Smooth muscle cell (in vitro differentiated cells): ENCODE measurements around the gene KRI1. TPM values are rescaled to one million over a fixed set of nuclear protein-coding genes. Genes with fewer than 3 reads are reported as not detected.

Experiments
- DNase-seq: peaks from one replicate; lab custom pipeline; 2025; ENCODE audit not compliant: unreplicated experiment; lab: John Stamatoyannopoulos, UW
- H2AFZ ChIP-seq: fragments of 200-600 bp; sonication (generic); 2 replicates; pipeline ENCODE4 v1.6.0; 2016; ENCODE audit warnings: antibody characterized with exemption, low read depth, mild to moderate bottlenecking
- H3F3A ChIP-seq: fragments of 200-600 bp; sonication (generic); 2 replicates; pipeline ENCODE4 v1.6.0; 2017; ENCODE audit warnings: antibody characterized with exemption, low read depth
- H3K27ac ChIP-seq: fragments of 200-600 bp; sonication (generic); 2 replicates; pipeline ENCODE4 v1.5.1; 2016; ENCODE audit warnings: low read depth, mild to moderate bottlenecking
- H3K27me3 ChIP-seq: fragments of 200-600 bp; sonication (generic); 2 replicates; pipeline ENCODE4 v1.6.1; 2016; ENCODE audit warnings: low read depth, mild to moderate bottlenecking
- H3K36me3 ChIP-seq: fragments of 200-600 bp; sonication (generic); 2 replicates; pipeline ENCODE4 v1.5.1; 2016; ENCODE audit warnings: low read depth
- H3K4me1 ChIP-seq: fragments of 200-600 bp; sonication (generic); 2 replicates; pipeline ENCODE4 v1.5.1; 2016; ENCODE audit warnings: low read depth
- H3K4me2 ChIP-seq: fragments of 200-600 bp; sonication (generic); 2 replicates; pipeline ENCODE4 v1.6.0; 2016; ENCODE audit warnings: mild to moderate bottlenecking
- H3K4me3 ChIP-seq: fragments of 200-600 bp; sonication (generic); 2 replicates; pipeline ENCODE4 v1.5.1; 2016; ENCODE audit warnings: mild to moderate bottlenecking
- H3K79me2 ChIP-seq: fragments of 200-600 bp; sonication (generic); 2 replicates; pipeline ENCODE4 v1.6.0; 2016; ENCODE audit warnings: low read depth, mild to moderate bottlenecking
- H3K9ac ChIP-seq: fragments of 200-600 bp; sonication (generic); 2 replicates; pipeline ENCODE4 v1.6.0; 2016; ENCODE audit warnings: low read depth
- H3K9me3 ChIP-seq: fragments of 200-600 bp; sonication (generic); replicated peaks from 2 replicates; pipeline ENCODE4 v1.5.1; 2016; ENCODE audit warnings: low read depth
- H4K20me1 ChIP-seq: fragments of 200-600 bp; sonication (generic); 2 replicates; pipeline ENCODE4 v1.6.0; 2016; ENCODE audit warnings: low read depth
- CTCF ChIP-seq: fragments of 200-600 bp; sonication (generic); IDR thresholded peaks from 2 replicates; pipeline ENCODE4 v1.5.1; 2017; ENCODE audit warnings: borderline replicate concordance, mild to moderate bottlenecking, antibody characterized with exemption; ENCODE audit not compliant: insufficient read depth, poor library complexity, severe bottlenecking
- WGBS: methylation state at CpG from one replicate; pipeline ENCODE4 v1.1.7; 2016; ENCODE audit warnings: low lambda C conversion rate; 5-methylcytosine and 5-hydroxymethylcytosine counted together
- polyA plus RNA-seq: library from polyadenylated mRNA; unstranded; fragments of >200 nt; fragmentation: Nextera tagmentation; extraction: Ambion mirVana; gene quantifications from 2 replicates; pipeline ENCODE4 v1.2.1, GENCODE V29; 2016
- total RNA-seq: library from RNA; depleted of rRNA; stranded (reverse); fragments of >200 nt; gene quantifications from 2 replicates; pipeline ENCODE4 v1.2.3, GENCODE V29; 2014

KRI1 gene
- total and polyA plus RNA-seq, 2 experiments from 2014 or later = 7.1 to 10.1 TPM

- Histone ChIP-seq H3K4me1 (no peaks in the 10 kb centered on the region), H3K9ac (no peak overlapping the region), H3K79me2 (no peaks in the 10 kb centered on the region), H3K4me2 (no peak overlapping the region), H3K36me3 (no peaks in the 10 kb centered on the region), H3K27me3 (no peaks in the 10 kb centered on the region), H3K9me3 (no peaks in the 10 kb centered on the region), H3K27ac (no peak overlapping the region), H3K4me3 (no peak overlapping the region), H3F3A (no peaks in the 10 kb centered on the region), H4K20me1 (no peaks in the 10 kb centered on the region), H2AFZ (no peak overlapping the region)
- no peak for TF ChIP-seq CTCF
- no peak for DNase-seq
- 92% methylated on average over 20 of the region's 20 CpGs for WGBS
Measured at GRCh38 chr19:10538204-10538983, 27.4 kb downstream of the KRI1 start.

GRCh38 chr19:10537668-10538067 lies 28.1 kb downstream of the KRI1 start:
- Histone ChIP-seq H3K27ac (no peak overlapping the region), H3K79me2 (no peaks in the 10 kb centered on the region), H3K4me2 (no peak overlapping the region), H3K9ac (no peak overlapping the region), H3K9me3 (no peaks in the 10 kb centered on the region), H2AFZ (no peak overlapping the region), H3K36me3 (no peaks in the 10 kb centered on the region), H3K4me3 (no peak overlapping the region), H3K4me1 (no peaks in the 10 kb centered on the region), H3F3A (no peaks in the 10 kb centered on the region), H4K20me1 (no peaks in the 10 kb centered on the region), H3K27me3 (no peaks in the 10 kb centered on the region)
- WGBS = 82% methylated on average over 11 of the region's 11 CpGs
- TF ChIP-seq CTCF = no peak
- DNase-seq = no peak

GRCh38 chr19:10535613-10536012 lies 30.2 kb downstream of the KRI1 start:
- no peaks in the 10 kb centered on the region for H3K27me3 ChIP-seq
- H3K4me1 ChIP-seq = no peaks in the 10 kb centered on the region
- no peaks in the 10 kb centered on the region for H4K20me1 ChIP-seq
- WGBS = 59% methylated on average over 6 of the region's 6 CpGs
- H2AFZ ChIP-seq = no peak overlapping the region
- no peaks in the 10 kb centered on the region for H3K9me3 ChIP-seq
- H3K79me2 ChIP-seq = no peaks in the 10 kb centered on the region
- no peak for DNase-seq
- TF ChIP-seq CTCF = no peak
- H3K36me3 ChIP-seq = no peaks in the 10 kb centered on the region
- H3K9ac ChIP-seq = no peak overlapping the region
- no peak overlapping the region for H3K27ac ChIP-seq
- H3F3A ChIP-seq = no peaks in the 10 kb centered on the region
- no peak overlapping the region for H3K4me2 ChIP-seq
- no peak overlapping the region for H3K4me3 ChIP-seq
